Germinal center (tissue), 1 donor: Measurements from ENCODE around the gene ARG1.
"Not testable (repeated sequence)": the region's sequence is repeated elsewhere in the genome, so short reads cannot be mapped to it uniquely, and the experiment has no call there.

Experiments used
- DNase-seq: peaks from one replicate; pipeline ENCODE4 v3.0.0; 2012; ENCODE audit warnings: mixed read lengths, low spot score

Gene ARG1

GRCh38 chr6:131572686-131573415 is at the start of gene ARG1:
Gene ARG1 (plus strand): TSS chr6:131573226. CDS start chr6:131573283, 57 bp downstream.
- no peak for DNase-seq

- no peak for DNase-seq
These were observed 48.9 kb upstream of the ARG1 start for GRCh38 chr6:131523988-131524673.

- DNase-seq, result no peak
These were observed 48.2 kb upstream of the ARG1 start for GRCh38 chr6:131524695-131525336.

- DNase-seq, result not testable (repeated sequence)
These were observed 42.1 kb upstream of the ARG1 start for GRCh38 chr6:131530936-131531335.

- DNase-seq, result not testable (repeated sequence)
These were observed 41.3 kb upstream of the ARG1 start for GRCh38 chr6:131531681-131532080.

GRCh38 chr6:131532580-131533039 is 40.4 kb upstream of the ARG1 start:
- DNase-seq, result no peak

GRCh38 chr6:131538615-131539014 is 34.4 kb upstream of the ARG1 start:
- not testable (repeated sequence) for DNase-seq

GRCh38 chr6:131545317-131545716 is 27.7 kb upstream of the ARG1 start:
- DNase-seq, result no peak

- DNase-seq, result no peak
These were observed 25.5 kb upstream of the ARG1 start for GRCh38 chr6:131547488-131547887.

GRCh38 chr6:131548441-131548840 is 24.6 kb upstream of the ARG1 start:
- no peak for DNase-seq

GRCh38 chr6:131549811-131550210 is 23.2 kb upstream of the ARG1 start:
- DNase-seq, result no peak

- no peak for DNase-seq
These were observed 21.1 kb upstream of the ARG1 start for GRCh38 chr6:131551902-131552301.

GRCh38 chr6:131552572-131552971 is 20.5 kb upstream of the ARG1 start:
- no peak for DNase-seq

GRCh38 chr6:131555992-131556391 is 17.0 kb upstream of the ARG1 start:
- no peak for DNase-seq

GRCh38 chr6:131558922-131559321 is 14.1 kb upstream of the ARG1 start:
- DNase-seq, result no peak

GRCh38 chr6:131561925-131562707 is 10.9 kb upstream of the ARG1 start:
- DNase-seq, result no peak

GRCh38 chr6:131565056-131565455 is 8.0 kb upstream of the ARG1 start:
- no peak for DNase-seq

GRCh38 chr6:131568726-131569125 is 4.3 kb upstream of the ARG1 start:
- DNase-seq, result no peak

GRCh38 chr6:131574133-131574532 is 1.1 kb downstream of the ARG1 start:
- no peak for DNase-seq

GRCh38 chr6:131574686-131575085 is 1.7 kb downstream of the ARG1 start:
- DNase-seq, result no peak

GRCh38 chr6:131575834-131576478 is 2.9 kb downstream of the ARG1 start:
- no peak for DNase-seq

- DNase-seq, result no peak
These were observed 8.5 kb downstream of the ARG1 start for GRCh38 chr6:131581523-131581922.
